HEK293 (cell line): Measurements from ENCODE around the gene PHC3.

Experiments
- HOXC10 ChIP-seq: sonication (generic); formaldehyde crosslinking; IDR thresholded peaks from 2 replicates; pipeline ENCODE4 v1.8.1; 2023; ENCODE audit warnings: mild to moderate bottlenecking, missing genetic modification reagents
- PRDM1 ChIP-seq: fragments of 450-650 bp; formaldehyde crosslinking; IDR thresholded peaks from 2 replicates; pipeline ENCODE4; 2016; ENCODE audit warnings: missing biosample characterization, missing genetic modification characterization
- SP2 ChIP-seq: fragments of 450-650 bp; formaldehyde crosslinking; IDR thresholded peaks from 2 replicates; pipeline ENCODE4 v1.5.1; 2016; ENCODE audit warnings: missing biosample characterization, missing genetic modification characterization
- YY1 ChIP-seq: fragments of 450-650 bp; formaldehyde crosslinking; IDR thresholded peaks from 2 replicates; pipeline ENCODE4 v1.5.1; 2018; ENCODE audit warnings: missing biosample characterization, missing genetic modification characterization
- ZBTB7A ChIP-seq: fragments of 450-650 bp; formaldehyde crosslinking; IDR thresholded peaks from 2 replicates; pipeline ENCODE4 v1.5.1; 2016; ENCODE audit warnings: low read depth, missing biosample characterization, missing genetic modification characterization
- ZNF157 ChIP-seq: fragments of 450-650 bp; formaldehyde crosslinking; IDR thresholded peaks from 2 replicates; pipeline ENCODE4 v1.5.1; 2016; ENCODE audit warnings: missing biosample characterization, missing genetic modification characterization
- ZNF19 ChIP-seq: fragments of 450-650 bp; formaldehyde crosslinking; IDR thresholded peaks from 2 replicates; pipeline ENCODE4; 2016; ENCODE audit warnings: missing biosample characterization, missing genetic modification characterization, low read depth
- ZNF274 ChIP-seq, 2 experiments: fragments of 200-500 bp in 1 of 2; fragments of 450-650 bp in 1 of 2; sonication (Bioruptor generic) in 1 of 2; formaldehyde crosslinking in 1 of 2; IDR thresholded peaks; 2 replicates each; pipeline versions ENCODE4 v1.5.1 to v1.6.1; 2014 to 2016; ENCODE audit warnings: borderline replicate concordance in 1 of 2, inconsistent platforms in 1 of 2, low read length in 1 of 2, missing biosample characterization in 1 of 2, missing genetic modification characterization in 1 of 2
- ZNF350 ChIP-seq: fragments of 450-650 bp; formaldehyde crosslinking; IDR thresholded peaks from 2 replicates; pipeline ENCODE4 v1.5.0; 2017; ENCODE audit warnings: missing biosample characterization, mild to moderate bottlenecking, missing genetic modification characterization
- ZNF747 ChIP-seq: fragments of 450-650 bp; formaldehyde crosslinking; IDR thresholded peaks from 2 replicates; pipeline ENCODE4 v1.5.1; 2016; ENCODE audit warnings: missing biosample characterization, missing genetic modification characterization
- ZNF792 ChIP-seq: fragments of 450-650 bp; formaldehyde crosslinking; IDR thresholded peaks from 2 replicates; pipeline ENCODE4 v1.5.1; 2016; ENCODE audit warnings: missing biosample characterization, missing genetic modification characterization
- TF ChIP-seq, protein P1 (sequence below): fragments of 450-650 bp; formaldehyde crosslinking; IDR thresholded peaks from 2 replicates; pipeline ENCODE4 v1.5.1; 2016; ENCODE audit warnings: missing biosample characterization, missing genetic modification characterization
- TF ChIP-seq, protein P2 (sequence below): sonication (generic); formaldehyde crosslinking; IDR thresholded peaks from 2 replicates; pipeline ENCODE4 v1.8.1; 2022; ENCODE audit warnings: mild to moderate bottlenecking, moderate library complexity, missing genetic modification reagents

DNA sequence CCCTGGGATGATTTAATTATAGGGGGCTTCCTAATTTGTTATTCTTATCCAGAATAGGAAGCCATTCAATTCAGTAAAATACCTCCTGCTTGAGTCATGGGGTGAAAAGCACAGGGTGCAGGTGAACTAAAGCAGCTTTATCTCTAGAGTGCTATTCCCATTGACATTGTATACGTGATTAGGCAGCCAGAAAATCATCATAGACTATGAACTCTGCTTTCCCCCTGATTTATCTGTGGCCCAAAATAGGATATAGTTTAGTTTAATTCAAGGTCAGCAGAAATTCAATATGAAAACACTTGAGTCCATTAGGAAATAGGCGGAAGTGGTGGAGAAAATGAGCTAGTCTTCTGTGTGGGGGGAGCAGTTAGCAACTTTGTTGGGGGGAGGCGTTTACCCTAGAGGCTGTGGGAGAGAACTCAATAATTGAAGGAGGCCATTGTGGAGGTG lies 22.5 kb upstream of the PHC3 start:
- TF ChIP-seq, protein P1, sequence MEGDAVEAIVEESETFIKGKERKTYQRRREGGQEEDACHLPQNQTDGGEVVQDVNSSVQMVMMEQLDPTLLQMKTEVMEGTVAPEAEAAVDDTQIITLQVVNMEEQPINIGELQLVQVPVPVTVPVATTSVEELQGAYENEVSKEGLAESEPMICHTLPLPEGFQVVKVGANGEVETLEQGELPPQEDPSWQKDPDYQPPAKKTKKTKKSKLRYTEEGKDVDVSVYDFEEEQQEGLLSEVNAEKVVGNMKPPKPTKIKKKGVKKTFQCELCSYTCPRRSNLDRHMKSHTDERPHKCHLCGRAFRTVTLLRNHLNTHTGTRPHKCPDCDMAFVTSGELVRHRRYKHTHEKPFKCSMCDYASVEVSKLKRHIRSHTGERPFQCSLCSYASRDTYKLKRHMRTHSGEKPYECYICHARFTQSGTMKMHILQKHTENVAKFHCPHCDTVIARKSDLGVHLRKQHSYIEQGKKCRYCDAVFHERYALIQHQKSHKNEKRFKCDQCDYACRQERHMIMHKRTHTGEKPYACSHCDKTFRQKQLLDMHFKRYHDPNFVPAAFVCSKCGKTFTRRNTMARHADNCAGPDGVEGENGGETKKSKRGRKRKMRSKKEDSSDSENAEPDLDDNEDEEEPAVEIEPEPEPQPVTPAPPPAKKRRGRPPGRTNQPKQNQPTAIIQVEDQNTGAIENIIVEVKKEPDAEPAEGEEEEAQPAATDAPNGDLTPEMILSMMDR: no peak
- TF ChIP-seq PRDM1 (tag by site-specific recombination) (no peak), ZNF350 (no peak), ZNF157 (tag by site-specific recombination) (no peak), ZNF747 (tag by site-specific recombination) (no peak), ZNF792 (no peak), HOXC10 (CRISPR knock-in tag) (no peak), ZBTB7A (tag by site-specific recombination) (no peak), YY1 (tag by site-specific recombination) (no peak), SP2 (tag by site-specific recombination) (no peak), ZNF274 (IDR thresholded peaks at IDR 0.05; ENCODE audit: low read length) (no peak), ZNF274 (tag by site-specific recombination; IDR thresholded peaks at IDR 0.05; ENCODE audit: borderline replicate concordance) (no peak), ZNF19 (tag by site-specific recombination) (no peak)
- TF ChIP-seq, protein P2, sequence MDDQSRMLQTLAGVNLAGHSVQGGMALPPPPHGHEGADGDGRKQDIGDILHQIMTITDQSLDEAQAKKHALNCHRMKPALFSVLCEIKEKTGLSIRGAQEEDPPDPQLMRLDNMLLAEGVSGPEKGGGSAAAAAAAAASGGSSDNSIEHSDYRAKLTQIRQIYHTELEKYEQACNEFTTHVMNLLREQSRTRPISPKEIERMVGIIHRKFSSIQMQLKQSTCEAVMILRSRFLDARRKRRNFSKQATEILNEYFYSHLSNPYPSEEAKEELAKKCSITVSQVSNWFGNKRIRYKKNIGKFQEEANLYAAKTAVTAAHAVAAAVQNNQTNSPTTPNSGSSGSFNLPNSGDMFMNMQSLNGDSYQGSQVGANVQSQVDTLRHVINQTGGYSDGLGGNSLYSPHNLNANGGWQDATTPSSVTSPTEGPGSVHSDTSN (CRISPR knock-in tag): no peak
